ENCODE results near the gene UQCRQ. TPM values are rescaled to one million over a fixed set of nuclear protein-coding genes. Genes with fewer than 3 reads are reported as not detected.

UQCRQ gene
- total and polyA plus RNA-seq, 9 of the 15 experiments (the other 6 are each of a cell fraction or from before 2014, with no cell fraction given): 235 to 2,421 (median 883) TPM

- no peak for TF ChIP-seq ZNF449 (CRISPR knock-in tag; IDR thresholded peaks at IDR 0.05)
- TF ChIP-seq DLX4 (CRISPR knock-in tag; IDR thresholded peaks at IDR 0.05): no peak
- TF ChIP-seq ZNF146 (CRISPR knock-in tag; IDR thresholded peaks at IDR 0.05; ENCODE audit: unreplicated experiment): no peak
- TF ChIP-seq CREB3 (tag; conservative IDR thresholded peaks at IDR 0.05; ENCODE audit: low read depth): peak; percentile 71; the same call in 1 of the 2 replicates
- no peak for TF ChIP-seq NR1H2 (CRISPR knock-in tag; IDR thresholded peaks at IDR 0.05)
- peak; percentile 57; the same call in 1 of the 2 replicates for TF ChIP-seq ZNF175 (CRISPR knock-in tag; IDR thresholded peaks at IDR 0.05; ENCODE audit: low read depth)
- no peak for TF ChIP-seq FOS (IDR thresholded peaks at IDR 0.05; ENCODE audit: extremely low read depth, insufficient read length)
- 0 out of 2 replicates have a peak, but pooled peaks have one; percentile 40 for TF ChIP-seq RNF2 (IDR thresholded peaks at IDR 0.05)
- TF ChIP-seq GTF2F1 (IDR thresholded peaks at IDR 0.05; ENCODE audit: low read depth, low read length): no peak
- no peak for TF ChIP-seq PHB (CRISPR knock-in tag; IDR thresholded peaks at IDR 0.05)
- TF ChIP-seq STAG1 (CRISPR knock-in tag; IDR thresholded peaks at IDR 0.05; ENCODE audit: borderline replicate concordance): no peak
- TF ChIP-seq NR3C1 (CRISPR knock-in tag; IDR thresholded peaks at IDR 0.05): no peak
- TF ChIP-seq JUNB (CRISPR knock-in tag; conservative IDR thresholded peaks at IDR 0.05): no peak
- no peak for TF ChIP-seq ELF4 (CRISPR knock-in tag; IDR thresholded peaks at IDR 0.05)
- TF ChIP-seq CREM (IDR thresholded peaks at IDR 0.05; ENCODE audit: low read depth): peak; percentile 83
- peak; percentile 59; the same call in 1 of the 2 replicates for TF ChIP-seq ZBTB9 (CRISPR knock-in tag; IDR thresholded peaks at IDR 0.05)
- no peak for TF ChIP-seq HDAC3 (IDR thresholded peaks at IDR 0.05; ENCODE audit: borderline replicate concordance, partially characterized antibody)
- no peak for TF ChIP-seq ZC3H11A (IDR thresholded peaks at IDR 0.05; ENCODE audit: low read depth, low read length)
- TF ChIP-seq CSDE1 (IDR thresholded peaks at IDR 0.05): no peak
- no peak for TF ChIP-seq SREBF1 (IDR thresholded peaks at IDR 0.05; ENCODE audit: borderline replicate concordance, low read depth, low read length)
- TF ChIP-seq YY1 (IDR thresholded peaks at IDR 0.05; ENCODE audit: borderline replicate concordance in 1 of 3, control insufficient read depth in 1 of 3, extremely low read depth in 1 of 3, insufficient read depth in 3 of 3, insufficient read length in 1 of 3, insufficient replicate concordance in 2 of 3, low read depth in 1 of 3, low read length in 2 of 3): peak in 2 of 3 experiments; percentile 37 to 72
- TF ChIP-seq RFX7 (CRISPR knock-in tag; IDR thresholded peaks at IDR 0.05): no peak
- peak; percentile 21 for TF ChIP-seq RBM25 (IDR thresholded peaks at IDR 0.05; ENCODE audit: low read depth, low read length, severe bottlenecking)
- no peak for TF ChIP-seq ZNF212 (CRISPR knock-in tag; IDR thresholded peaks at IDR 0.05)
- TF ChIP-seq RBM39 (optimal IDR thresholded peaks at IDR 0.05; ENCODE audit: low read depth, low read length): no peak
- TF ChIP-seq POU5F1 (IDR thresholded peaks at IDR 0.05; ENCODE audit: borderline replicate concordance, low read depth, low read length, partially characterized antibody): no peak
Measured at GRCh38 chr5:132830436-132831094, 35.9 kb upstream of the UQCRQ start, which contains the start of gene SHROOM1 (continued).
